Heart left ventricle (tissue), 13 donors: ENCODE data around the gene SCN9A.

Source experiments
- CTCF ChIP-seq, 12 donors: fragments of 200-600 bp; sonication (generic) in 4 of 12; IDR thresholded peaks; one replicate each; pipeline versions ENCODE4 v1.5.0 to v1.8.0; 2018 to 2022; ENCODE audit warnings: antibody characterized with exemption in 12 of 12, mild to moderate bottlenecking in 5 of 12
- POLR2A ChIP-seq, 2 donors: fragments of 450-650 bp; IDR thresholded peaks; one replicate each; pipeline ENCODE4 v1.6.1; 2017; ENCODE audit warnings: antibody characterized with exemption in 2 of 2, mild to moderate bottlenecking in 2 of 2, moderate library complexity in 2 of 2
- donor health status: ischemic (EF 13 %, LVEDD 7.1; RV severe dilation, severe dysfunction).
- donor health status: DM: no; HTN: yes; CAD: no.
- donor health status: DM: no; HTN: no; CAD: no.
- donor health status: ischemic (EF 25% LVEDD 6.9; RV normal size, moderate dysfunction).
- donor health status: ischemic (EF 25% LVEDD 5.7; RV mildly dilated, moderate dysfunction).
- donor health status: ischemic (EF 35%, LVEDD 5.7; RV mildly dilated, moderate dysfunction).
- donor health status: nonischemic (EF 11% LVEDD 7.7; RV severe dilation, severe dysfunction).
- donor health status: DM: yes; HTN: yes; CAD: no.
- donor health status: PGD.
- donor health status: ischemic (EF 29% LVEDD 5.4; RV normal size, mild dysfunction).
- donor health status: nonischemic (EF 23%, LVEDD 6.1; RV moderate dilation, normal function).

GRCh38 chr2:166338831-166339339 is 36.9 kb downstream of the SCN9A start:
- TF ChIP-seq CTCF (IDR thresholded peaks at IDR 0.05): no peak
- no peak for TF ChIP-seq POLR2A (IDR thresholded peaks at IDR 0.05)
